GM19193 (cell line): Measurements from ENCODE around the gene RIMKLB.

Source experiments
- POLR2A ChIP-seq: IDR thresholded peaks from 4 replicates; pipeline ENCODE4 v1.6.1; 2011; ENCODE audit not compliant: insufficient read depth, insufficient read length; ENCODE audit errors: extremely low read depth

RIMKLB gene

GRCh38 chr12:8832500-8832899, 134.7 kb downstream of the RIMKLB start:
- no peak for TF ChIP-seq POLR2A
